Right ventricle myocardium inferior (tissue), 1 donor: ENCODE results near the gene KCNB1. TPM values are rescaled to one million over a fixed set of nuclear protein-coding genes. Genes with fewer than 3 reads are reported as not detected.

Experiments used
- ATAC-seq: fragments of 200-7000 bp; cut with Tn5 transposase; one replicate; pipeline ENCODE4 v1.9.1; 2020; ENCODE audit warnings: mild to moderate bottlenecking, moderate library complexity
- DNase-seq: peaks from one replicate; pipeline ENCODE4 v3.0.0; 2021; ENCODE audit errors: missing footprints
- intact Hi-C: fragments of 100-400 bp; cut with DNase I; formaldehyde crosslinking; loops from one replicate; pipeline ENCODE4 v1.11.0; 2022
- total RNA-seq: library from RNA; stranded (reverse); fragmentation: NEBNext Ultra II Directional; extraction: Animal tissue kit (Norgen Biotek cat#: 25700); gene quantifications from one replicate; pipeline ENCODE4 v1.2.1, GENCODE V29; 2021
- donor health status: DM: no; HTN: yes; CAD: no; lungs with severe emphysema.

The KCNB1 gene
- total RNA-seq, 1 donor from 2014 or later, result 0.81 TPM

GRCh38 chr20:49505518-49505917 lies 23.1 kb upstream of the KCNB1 start:
- ATAC-seq, result no peak
- intact Hi-C loops, result no loop called here
- no peak for DNase-seq

DNA sequence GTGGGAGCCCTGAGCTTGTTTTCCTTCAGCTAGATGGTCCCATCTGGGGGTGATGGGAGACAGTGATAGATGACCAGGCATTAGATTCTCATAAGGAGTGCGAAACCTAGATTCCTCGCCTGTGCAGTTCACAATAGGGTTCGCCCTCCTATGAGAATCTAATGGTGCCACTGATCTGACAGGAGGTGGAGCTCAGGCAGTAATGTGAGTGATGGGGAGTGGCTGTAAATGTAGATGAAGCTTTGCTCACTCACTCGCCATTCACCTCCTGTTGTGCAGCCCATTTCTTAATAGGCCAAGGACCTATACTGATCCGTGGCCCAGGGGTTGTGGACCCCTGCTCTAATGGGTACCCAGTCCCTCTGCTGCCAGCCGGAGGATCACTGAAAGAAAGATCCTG lies 20.7 kb upstream of the KCNB1 start:
- DNase-seq (no peak), ATAC-seq (no peak)
- intact Hi-C loops, result no loop called here

- intact Hi-C loops, result no loop called here
- ATAC-seq (peak; percentile 39), DNase-seq (no peak)
Observed at GRCh38 chr20:49501917-49502316, 19.4 kb upstream of the KCNB1 start.

GRCh38 chr20:49497398-49497669 lies 14.9 kb upstream of the KCNB1 start:
- ATAC-seq (no peak), DNase-seq (no peak)
- intact Hi-C loops, result no loop called here

GRCh38 chr20:49496553-49497397 lies 14.3 kb upstream of the KCNB1 start:
- ATAC-seq (no peak), DNase-seq (no peak)
- intact Hi-C loops, result no loop called here

DNA sequence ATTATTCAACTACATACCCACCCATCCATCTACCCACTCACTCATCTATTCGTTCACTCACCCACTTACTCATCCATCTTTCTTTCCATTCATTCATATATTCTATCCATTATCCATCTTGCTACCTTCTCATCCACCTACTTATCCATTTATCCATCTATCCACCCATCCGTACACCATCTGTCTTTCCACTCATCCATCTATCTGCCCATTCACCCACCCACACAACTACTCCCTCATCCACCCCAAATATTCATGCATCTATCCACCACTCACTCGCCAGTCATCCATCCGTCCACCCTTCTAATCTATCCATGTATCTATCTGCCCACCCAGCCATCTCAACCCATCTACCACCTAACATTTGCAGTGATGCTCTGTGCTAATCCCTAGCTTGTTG lies 13.6 kb upstream of the KCNB1 start:
- DNase-seq (no peak), ATAC-seq (no peak)
- intact Hi-C loops, result no loop called here

GRCh38 chr20:49490689-49491088 lies 8.2 kb upstream of the KCNB1 start:
- DNase-seq (no peak), ATAC-seq (no peak)
- intact Hi-C loops, result no loop called here

DNA sequence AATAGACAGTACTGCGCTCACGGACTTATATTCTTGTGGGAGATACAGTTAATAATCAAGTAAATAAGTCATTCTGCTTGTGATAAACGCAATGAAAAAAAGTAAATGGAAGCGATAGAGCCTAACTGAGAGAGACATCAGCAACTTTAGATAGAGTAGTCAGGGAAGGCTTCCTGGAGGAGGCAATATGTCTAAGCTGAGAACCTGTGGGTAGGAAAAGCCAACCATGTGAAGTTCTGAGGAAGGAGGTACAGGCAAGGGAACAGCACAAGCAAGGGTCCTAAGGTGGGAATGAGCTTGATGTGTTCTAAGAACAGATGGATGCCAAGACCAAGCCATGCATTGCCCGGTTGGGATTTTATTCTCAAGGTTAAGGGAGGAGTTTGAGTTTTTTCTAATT lies 7.2 kb upstream of the KCNB1 start:
- ATAC-seq (no peak), DNase-seq (no peak)
- intact Hi-C loops, result no loop called here

- DNase-seq (no peak), ATAC-seq (no peak)
- intact Hi-C loops, result no loop called here
Observed at GRCh38 chr20:49486064-49486463, 3.6 kb upstream of the KCNB1 start.

GRCh38 chr20:49485563-49485962 lies 3.1 kb upstream of the KCNB1 start:
- intact Hi-C loops, result no loop called here
- ATAC-seq (no peak), DNase-seq (no peak)

GRCh38 chr20:49484180-49485140 lies 2.0 kb upstream of the KCNB1 start:
- intact Hi-C loops, result loop anchor here (1.0 kb wide), 2 partner anchors 100 to 150 kb away; no protein-coding TSS in a partner anchor
- ATAC-seq (peak; percentile 87), DNase-seq (peak; percentile 89)

- no peak for DNase-seq
- ATAC-seq, result no peak
- intact Hi-C loops, result loop anchor here (1.0 kb wide), 2 partner anchors 99 to 149 kb away; no protein-coding TSS in a partner anchor
Observed at GRCh38 chr20:49483696-49484123, 1.2 kb upstream of the KCNB1 start.

DNA sequence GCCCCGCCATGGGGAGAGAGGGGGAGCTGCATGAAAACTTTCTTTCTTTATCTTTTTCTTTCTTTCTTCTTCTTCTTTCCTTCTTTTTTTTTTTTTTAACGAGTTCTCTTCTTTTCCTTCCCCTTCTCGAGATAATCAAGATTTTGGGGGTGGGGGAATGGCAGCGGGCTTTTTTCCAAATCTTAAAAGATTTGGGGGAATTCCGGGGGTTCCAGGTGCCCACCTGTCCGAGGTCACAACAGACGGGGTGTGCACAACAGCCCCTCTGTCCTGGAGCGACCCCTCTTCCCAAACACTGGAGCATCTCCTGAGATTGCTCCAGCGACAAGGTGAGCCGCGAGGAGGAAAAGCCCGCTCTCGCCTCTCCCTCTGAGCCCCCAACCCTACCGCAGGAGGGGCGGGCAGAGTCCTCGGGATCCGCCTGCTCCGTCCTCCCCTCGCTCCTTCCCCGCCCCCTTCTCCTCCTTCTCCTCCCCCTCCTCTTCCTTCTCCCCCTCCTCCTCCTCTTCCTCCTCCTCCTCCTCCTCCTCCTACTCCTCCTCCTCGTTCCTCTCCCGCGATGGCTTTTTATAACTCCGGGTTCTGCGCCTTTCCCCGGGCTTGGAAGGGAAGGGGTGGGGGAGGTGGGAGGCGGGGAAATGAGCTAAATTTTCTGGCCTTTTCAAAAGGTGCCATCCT lies 689 bp upstream of the KCNB1 start:
- no peak for ATAC-seq

GRCh38 chr20:49482173-49482572 lies 295 bp downstream of the KCNB1 start:
- intact Hi-C loops, result no loop called here
- DNase-seq (no peak), ATAC-seq (no peak)

More for the DNA sequence above, 689 bp upstream of the KCNB1 start:
- intact Hi-C loops, result no loop called here
- no peak for DNase-seq

DNA sequence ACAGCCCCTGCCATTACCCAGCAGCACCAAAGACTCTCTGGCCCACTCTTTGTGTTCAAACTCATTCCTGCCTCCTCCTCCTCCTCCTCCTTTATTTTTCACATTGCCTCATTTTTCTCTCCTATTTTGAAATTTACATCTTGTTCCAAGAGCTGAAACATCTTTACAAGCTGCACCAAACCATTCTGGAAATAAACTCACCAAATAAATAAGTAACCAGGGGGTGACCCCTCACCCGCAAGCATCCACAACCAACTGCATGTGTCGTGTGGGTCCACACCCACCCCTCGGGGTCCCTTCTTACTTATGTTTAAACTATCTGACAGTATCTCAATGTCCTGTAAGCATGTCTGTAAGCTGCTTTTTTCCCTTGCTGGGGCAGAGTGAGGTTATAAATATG lies 1.4 kb downstream of the KCNB1 start:
- intact Hi-C loops, result no loop called here
- DNase-seq, result no peak
- ATAC-seq, result no peak

GRCh38 chr20:49480236-49480635 lies 2.2 kb downstream of the KCNB1 start:
- ATAC-seq (no peak), DNase-seq (no peak)
- intact Hi-C loops, result no loop called here

GRCh38 chr20:49479785-49480184 lies 2.7 kb downstream of the KCNB1 start:
- DNase-seq (no peak), ATAC-seq (no peak)
- intact Hi-C loops, result no loop called here

- intact Hi-C loops, result no loop called here
- no peak for ATAC-seq
- DNase-seq, result no peak
Observed at GRCh38 chr20:49478754-49479689, 3.4 kb downstream of the KCNB1 start.
